PFSK-1 (cell line): ENCODE results near the gene MTA3.

Experiments
- POLR2AphosphoS5 ChIP-seq: IDR thresholded peaks from 2 replicates; pipeline ENCODE4 v1.6.1; 2012; ENCODE audit warnings: low read depth, mild to moderate bottlenecking, control low read depth, low read length, moderate library complexity
- SIN3A ChIP-seq: IDR thresholded peaks from 2 replicates; pipeline ENCODE4 v1.6.1; 2012; ENCODE audit warnings: mild to moderate bottlenecking, low read length, moderate library complexity, borderline replicate concordance; ENCODE audit not compliant: insufficient read depth

GRCh38 chr2:42648796-42649195 is 80.4 kb downstream of the MTA3 start:
- TF ChIP-seq POLR2AphosphoS5 (no peak), SIN3A (no peak)
